Dendritic cell treated with granulocyte-macrophage colony-stimulating factor and Interleukin-4, amounts not matched to agents 40 ng/mL and 50 ng/mL, for 4 days (primary cell): Measurements from ENCODE around the gene SIL1.
"Not testable (repeated sequence)": the region's sequence is repeated elsewhere in the genome, so short reads cannot be mapped to it uniquely, and the experiment has no call there.

Experiments
- H3K27ac Mint-ChIP-seq: one replicate; pipeline ENCODE4 v1.8.0; 2022; ENCODE audit warnings: mild to moderate bottlenecking, mixed read lengths
- H3K27me3 Mint-ChIP-seq: one replicate; pipeline ENCODE4 v1.8.0; 2022; ENCODE audit warnings: mild to moderate bottlenecking, mixed read lengths
- H3K36me3 Mint-ChIP-seq: one replicate; pipeline ENCODE4 v1.8.0; 2022; ENCODE audit warnings: low read depth, mixed read lengths
- H3K4me1 Mint-ChIP-seq: one replicate; pipeline ENCODE4 v1.8.0; 2022; ENCODE audit warnings: low read depth, mixed read lengths
- H3K4me3 Mint-ChIP-seq: one replicate; pipeline ENCODE4 v1.8.0; 2022; ENCODE audit warnings: mild to moderate bottlenecking, moderate library complexity, mixed read lengths
- H3K9me3 Mint-ChIP-seq: one replicate; pipeline ENCODE4 v1.8.0; 2022; ENCODE audit warnings: mixed read lengths
- intact Hi-C: fragments of 100-400 bp; cut with micrococcal nuclease; formaldehyde crosslinking; loops from one replicate; pipeline ENCODE4 v1.15.0; 2022

Gene SIL1

GRCh38 chr5:139197710-139198669, at the start of gene SIL1:
Gene SIL1 (minus strand): TSS chr5:139198368. CDS start chr5:139127843, 70,525 bp downstream.
- H3K27me3 Mint-ChIP-seq, result no peaks in the 10 kb centered on the region
- H3K36me3 Mint-ChIP-seq, result peaks cover 19% of the 10 kb centered on the region
- no peaks in the 10 kb centered on the region for H3K9me3 Mint-ChIP-seq
- intact Hi-C loops, result loop anchor here (5.0 to 10.0 kb wide), 2 partner anchors 64 to 103 kb away; no protein-coding TSS in a partner anchor
- H3K4me1 Mint-ChIP-seq, result peaks cover 34% of the 10 kb centered on the region
- peak within 1 kb of the TSS; percentile 91 for H3K4me3 Mint-ChIP-seq
- peak within 1 kb of the TSS; percentile 94 for H3K27ac Mint-ChIP-seq

- peak overlapping the region; percentile 90 for H3K27ac Mint-ChIP-seq
- no peaks in the 10 kb centered on the region for H3K9me3 Mint-ChIP-seq
- H3K4me3 Mint-ChIP-seq, result no peak overlapping the region
- H3K27me3 Mint-ChIP-seq, result no peaks in the 10 kb centered on the region
- peaks cover 38% of the 10 kb centered on the region for H3K4me1 Mint-ChIP-seq
- intact Hi-C loops, result no loop called here
- no peaks in the 10 kb centered on the region for H3K36me3 Mint-ChIP-seq
Observed at GRCh38 chr5:139246394-139246793, 48.2 kb upstream of the SIL1 start.

GRCh38 chr5:139245637-139246339, 47.6 kb upstream of the SIL1 start:
- intact Hi-C loops, result no loop called here
- Mint-ChIP-seq H3K27me3 (no peaks in the 10 kb centered on the region), H3K36me3 (no peaks in the 10 kb centered on the region), H3K4me3 (no peak overlapping the region), H3K9me3 (no peaks in the 10 kb centered on the region), H3K27ac (peak overlapping the region; percentile 90), H3K4me1 (peaks cover 32% of the 10 kb centered on the region)

GRCh38 chr5:139243425-139243970, 45.3 kb upstream of the SIL1 start:
- intact Hi-C loops, result no loop called here
- Mint-ChIP-seq H3K27me3 (peaks cover 3% of the 10 kb centered on the region), H3K36me3 (no peaks in the 10 kb centered on the region), H3K4me1 (peaks cover 29% of the 10 kb centered on the region), H3K4me3 (no peak overlapping the region), H3K9me3 (no peaks in the 10 kb centered on the region), H3K27ac (no peak overlapping the region)

- no peak overlapping the region for H3K4me3 Mint-ChIP-seq
- no peak overlapping the region for H3K27ac Mint-ChIP-seq
- peaks cover 3% of the 10 kb centered on the region for H3K27me3 Mint-ChIP-seq
- H3K9me3 Mint-ChIP-seq, result no peaks in the 10 kb centered on the region
- H3K4me1 Mint-ChIP-seq, result peaks cover 6% of the 10 kb centered on the region
- intact Hi-C loops, result no loop called here
- H3K36me3 Mint-ChIP-seq, result no peaks in the 10 kb centered on the region
Observed at GRCh38 chr5:139241139-139241538, 43.0 kb upstream of the SIL1 start.

GRCh38 chr5:139236479-139236878, 38.3 kb upstream of the SIL1 start:
- intact Hi-C loops, result no loop called here
- H3K4me3 Mint-ChIP-seq, result no peak overlapping the region
- H3K27me3 Mint-ChIP-seq, result peaks cover 3% of the 10 kb centered on the region
- H3K36me3 Mint-ChIP-seq, result no peaks in the 10 kb centered on the region
- no peaks in the 10 kb centered on the region for H3K9me3 Mint-ChIP-seq
- H3K27ac Mint-ChIP-seq, result no peak overlapping the region
- no peaks in the 10 kb centered on the region for H3K4me1 Mint-ChIP-seq

- Mint-ChIP-seq H3K4me3 (no peak overlapping the region), H3K27ac (no peak overlapping the region), H3K36me3 (no peaks in the 10 kb centered on the region), H3K27me3 (peaks cover 2% of the 10 kb centered on the region), H3K9me3 (no peaks in the 10 kb centered on the region), H3K4me1 (no peaks in the 10 kb centered on the region)
- intact Hi-C loops, result no loop called here
Observed at GRCh38 chr5:139232147-139232724, 34.1 kb upstream of the SIL1 start.

- Mint-ChIP-seq H3K4me3 (no peak overlapping the region), H3K36me3 (no peaks in the 10 kb centered on the region), H3K9me3 (no peaks in the 10 kb centered on the region), H3K27me3 (peaks cover 2% of the 10 kb centered on the region), H3K27ac (no peak overlapping the region), H3K4me1 (no peaks in the 10 kb centered on the region)
- intact Hi-C loops, result no loop called here
Observed at GRCh38 chr5:139228201-139228803, 30.1 kb upstream of the SIL1 start.

GRCh38 chr5:139226131-139226530, 28.0 kb upstream of the SIL1 start:
- Mint-ChIP-seq H3K4me3 (no peak overlapping the region), H3K4me1 (no peaks in the 10 kb centered on the region), H3K27ac (no peak overlapping the region), H3K27me3 (peaks cover 5% of the 10 kb centered on the region), H3K9me3 (no peaks in the 10 kb centered on the region), H3K36me3 (no peaks in the 10 kb centered on the region)
- intact Hi-C loops, result no loop called here

- no peaks in the 10 kb centered on the region for H3K9me3 Mint-ChIP-seq
- H3K4me1 Mint-ChIP-seq, result no peaks in the 10 kb centered on the region
- H3K4me3 Mint-ChIP-seq, result no peak overlapping the region
- H3K27ac Mint-ChIP-seq, result no peak overlapping the region
- intact Hi-C loops, result no loop called here
- peaks cover 3% of the 10 kb centered on the region for H3K27me3 Mint-ChIP-seq
- no peaks in the 10 kb centered on the region for H3K36me3 Mint-ChIP-seq
Observed at GRCh38 chr5:139223481-139223880, 25.3 kb upstream of the SIL1 start.

- Mint-ChIP-seq H3K36me3 (no peaks in the 10 kb centered on the region), H3K27ac (no peak overlapping the region), H3K27me3 (peaks cover 3% of the 10 kb centered on the region), H3K9me3 (no peaks in the 10 kb centered on the region), H3K4me1 (no peaks in the 10 kb centered on the region), H3K4me3 (no peak overlapping the region)
- intact Hi-C loops, result no loop called here
Observed at GRCh38 chr5:139222346-139222745, 24.2 kb upstream of the SIL1 start.

- H3K27ac Mint-ChIP-seq, H3K4me3 Mint-ChIP-seq, H3K4me1 Mint-ChIP-seq, intact Hi-C loops, H3K36me3 Mint-ChIP-seq, H3K9me3 Mint-ChIP-seq, H3K27me3 Mint-ChIP-seq: not testable (repeated sequence)
Observed at GRCh38 chr5:139218038-139218437, 19.9 kb upstream of the SIL1 start.

GRCh38 chr5:139215107-139215975, 17.2 kb upstream of the SIL1 start:
- Mint-ChIP-seq H3K4me3 (no peak overlapping the region), H3K36me3 (no peaks in the 10 kb centered on the region), H3K4me1 (peaks cover 7% of the 10 kb centered on the region), H3K27ac (no peak overlapping the region), H3K9me3 (no peaks in the 10 kb centered on the region), H3K27me3 (no peaks in the 10 kb centered on the region)
- intact Hi-C loops, result no loop called here
